ENCODE measurements around the gene SVOP. TPM values are rescaled to one million over a fixed set of nuclear protein-coding genes. Genes with fewer than 3 reads are reported as not detected.

SVOP gene
- polyA plus RNA-seq, 1 experiment = not detected

DNA sequence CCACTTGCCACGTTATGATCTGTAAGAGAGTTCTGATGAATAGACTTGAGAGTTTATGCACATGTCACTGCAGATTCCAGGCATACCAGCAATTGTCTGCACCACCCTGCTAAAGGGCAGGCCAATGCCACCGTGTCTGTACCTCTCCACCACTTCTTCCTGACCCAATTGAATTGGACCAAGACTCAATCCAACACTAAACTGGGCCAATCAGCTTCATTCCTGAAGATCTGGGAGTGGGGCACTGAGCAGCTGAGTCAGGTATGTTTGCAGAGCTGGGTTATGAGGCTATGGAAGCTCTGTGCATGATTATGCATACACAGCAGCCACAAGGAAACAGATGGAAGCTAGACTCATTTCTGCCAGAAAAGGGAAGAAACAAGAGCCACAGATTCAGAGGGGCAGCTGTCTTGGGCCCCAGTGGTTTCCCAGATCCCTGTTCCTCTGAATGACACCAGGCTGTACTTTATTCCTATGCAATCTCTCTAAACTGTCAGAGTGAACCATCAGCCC is 113.0 kb downstream of the SVOP start:
- ChIA-PET CTCF (interaction anchor here (1.3 kb wide), 1 partner anchor 24 kb away, joined by 3 read pairs; no protein-coding TSS in a partner anchor), POLR2A (no interaction called here)
- no peak for DNase-seq (ENCODE audit: low read depth)
- TF ChIP-seq, protein P1, sequence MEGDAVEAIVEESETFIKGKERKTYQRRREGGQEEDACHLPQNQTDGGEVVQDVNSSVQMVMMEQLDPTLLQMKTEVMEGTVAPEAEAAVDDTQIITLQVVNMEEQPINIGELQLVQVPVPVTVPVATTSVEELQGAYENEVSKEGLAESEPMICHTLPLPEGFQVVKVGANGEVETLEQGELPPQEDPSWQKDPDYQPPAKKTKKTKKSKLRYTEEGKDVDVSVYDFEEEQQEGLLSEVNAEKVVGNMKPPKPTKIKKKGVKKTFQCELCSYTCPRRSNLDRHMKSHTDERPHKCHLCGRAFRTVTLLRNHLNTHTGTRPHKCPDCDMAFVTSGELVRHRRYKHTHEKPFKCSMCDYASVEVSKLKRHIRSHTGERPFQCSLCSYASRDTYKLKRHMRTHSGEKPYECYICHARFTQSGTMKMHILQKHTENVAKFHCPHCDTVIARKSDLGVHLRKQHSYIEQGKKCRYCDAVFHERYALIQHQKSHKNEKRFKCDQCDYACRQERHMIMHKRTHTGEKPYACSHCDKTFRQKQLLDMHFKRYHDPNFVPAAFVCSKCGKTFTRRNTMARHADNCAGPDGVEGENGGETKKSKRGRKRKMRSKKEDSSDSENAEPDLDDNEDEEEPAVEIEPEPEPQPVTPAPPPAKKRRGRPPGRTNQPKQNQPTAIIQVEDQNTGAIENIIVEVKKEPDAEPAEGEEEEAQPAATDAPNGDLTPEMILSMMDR (IDR thresholded peaks at IDR 0.05; ENCODE audit: insufficient read depth, low read depth, low read length) = no peak
- Histone ChIP-seq H3K36me3 (ENCODE audit: control insufficient read depth, insufficient read depth, low read length) (no peaks in the 10 kb centered on the region), H3K4me3 (ENCODE audit: low read depth, low read length) (no peak overlapping the region), H3K27me3 (ENCODE audit: control insufficient read depth, insufficient read depth, low read length) (no peaks in the 10 kb centered on the region)

DNA sequence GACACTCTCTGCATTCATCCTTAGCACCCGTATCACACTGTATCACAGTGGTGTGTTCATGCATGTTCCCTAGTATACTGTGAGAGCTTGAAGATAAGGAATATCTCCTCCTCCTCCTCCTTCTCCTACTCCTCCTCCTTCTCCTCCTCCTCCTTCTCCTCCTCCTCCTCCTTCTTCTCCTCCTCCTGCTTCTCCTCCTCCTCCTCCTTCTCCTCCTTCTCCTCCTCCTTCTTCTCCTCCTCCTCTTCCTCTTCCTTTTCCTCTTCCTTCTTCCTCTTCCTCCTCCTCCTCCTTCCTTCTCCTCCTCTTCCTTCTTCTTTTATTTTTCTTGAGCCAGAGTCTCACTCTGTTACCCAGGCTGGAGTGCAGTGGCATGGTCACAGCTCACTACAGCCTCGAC is 113.9 kb downstream of the SVOP start:
- Histone ChIP-seq H3K27me3 (ENCODE audit: control insufficient read depth, insufficient read depth, low read length) (no peaks in the 10 kb centered on the region), H3K36me3 (ENCODE audit: control insufficient read depth, insufficient read depth, low read length) (no peaks in the 10 kb centered on the region), H3K4me3 (ENCODE audit: low read depth, low read length) (no peak overlapping the region)
- POLR2A ChIA-PET = no interaction called here
- CTCF ChIA-PET = no interaction called here
- no peak for DNase-seq (ENCODE audit: low read depth)
- TF ChIP-seq, protein P1 (IDR thresholded peaks at IDR 0.05; ENCODE audit: insufficient read depth, low read depth, low read length) = no peak

DNA sequence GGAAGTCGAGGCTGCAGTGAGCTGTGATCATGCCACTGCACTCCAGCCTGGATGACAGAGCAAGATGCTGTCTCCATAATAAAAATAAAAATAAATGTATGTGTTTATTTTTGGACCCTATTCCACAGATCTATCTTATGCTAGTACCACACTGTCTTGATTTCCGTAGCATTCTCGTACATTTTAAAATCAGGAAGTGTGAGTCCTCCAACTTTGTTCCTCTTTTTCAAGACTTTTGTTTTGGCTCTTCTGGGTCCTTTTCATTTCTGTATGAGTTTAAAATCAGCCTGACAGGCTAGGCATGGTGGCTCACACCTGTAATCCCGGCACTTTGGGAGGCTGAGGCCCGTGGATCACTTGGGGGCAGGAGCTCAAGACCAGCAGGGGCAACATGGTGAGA is 115.1 kb downstream of the SVOP start:
- no peaks in the 10 kb centered on the region for H3K27me3 ChIP-seq (ENCODE audit: control insufficient read depth, insufficient read depth, low read length)
- CTCF ChIA-PET = no interaction called here
- no peak for DNase-seq (ENCODE audit: low read depth)
- TF ChIP-seq, protein P1 (IDR thresholded peaks at IDR 0.05; ENCODE audit: insufficient read depth, low read depth, low read length) = no peak
- no peaks in the 10 kb centered on the region for H3K36me3 ChIP-seq (ENCODE audit: control insufficient read depth, insufficient read depth, low read length)
- POLR2A ChIA-PET = no interaction called here
- H3K4me3 ChIP-seq (ENCODE audit: low read depth, low read length) = no peak overlapping the region

DNA sequence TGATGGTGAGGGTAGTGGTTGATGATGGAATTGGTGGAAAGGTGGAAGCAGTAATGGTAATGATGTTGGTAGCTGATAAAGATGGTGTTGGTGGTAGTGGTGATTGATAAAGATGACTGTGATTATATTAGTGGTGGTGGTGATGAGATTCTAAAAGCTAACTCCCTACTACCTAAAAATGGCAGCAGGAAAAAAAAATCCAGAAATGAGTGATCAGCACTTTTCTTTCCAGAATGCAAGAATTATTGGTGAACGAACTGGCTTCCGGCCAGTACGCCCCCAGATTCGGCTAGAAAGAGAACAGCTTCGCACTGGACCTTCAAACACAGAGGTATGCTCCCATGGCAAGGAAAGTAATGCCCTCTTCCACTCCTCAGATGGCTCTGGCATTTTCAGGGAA is 121.7 kb downstream of the SVOP start:
- DNase-seq (ENCODE audit: low read depth) = no peak
- Histone ChIP-seq H3K36me3 (ENCODE audit: control insufficient read depth, insufficient read depth, low read length) (no peaks in the 10 kb centered on the region), H3K4me3 (ENCODE audit: low read depth, low read length) (no peak overlapping the region), H3K27me3 (ENCODE audit: control insufficient read depth, insufficient read depth, low read length) (no peaks in the 10 kb centered on the region)
- TF ChIP-seq, protein P1 (IDR thresholded peaks at IDR 0.05; ENCODE audit: insufficient read depth, low read depth, low read length) = no peak
- ChIA-PET POLR2A (no interaction called here), CTCF (no interaction called here)

DNA sequence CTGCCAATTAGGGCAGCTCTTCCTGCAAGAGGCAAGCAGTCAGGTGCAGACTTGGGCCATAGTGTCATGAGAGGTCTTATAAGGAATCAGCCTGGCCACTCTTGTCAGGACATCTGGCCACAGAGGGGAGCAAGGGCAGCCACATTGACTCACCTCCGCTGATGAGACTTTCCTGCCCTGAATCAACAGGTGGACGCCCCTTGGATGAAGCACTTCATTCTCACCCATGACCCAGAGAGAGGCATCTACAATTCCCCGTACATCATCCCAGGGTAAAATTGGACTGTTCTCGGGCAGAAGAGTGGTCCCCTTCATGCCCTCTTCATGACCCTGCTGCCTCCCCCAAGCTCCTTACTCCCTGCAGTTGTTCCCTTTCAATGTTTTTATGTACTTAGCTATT is 124.1 kb downstream of the SVOP start:
- Histone ChIP-seq H3K4me3 (ENCODE audit: low read depth, low read length) (no peak overlapping the region), H3K36me3 (ENCODE audit: control insufficient read depth, insufficient read depth, low read length) (no peaks in the 10 kb centered on the region), H3K27me3 (ENCODE audit: control insufficient read depth, insufficient read depth, low read length) (no peaks in the 10 kb centered on the region)
- no peak for DNase-seq (ENCODE audit: low read depth)
- ChIA-PET CTCF (no interaction called here), POLR2A (no interaction called here)
- TF ChIP-seq, protein P1 (IDR thresholded peaks at IDR 0.05; ENCODE audit: insufficient read depth, low read depth, low read length) = no peak

Data from BJ (cell line).